Small intestine (tissue), 16 donors: Measurements from ENCODE around the gene CCDC57. TPM values are rescaled to one million over a fixed set of nuclear protein-coding genes. Genes with fewer than 3 reads are reported as not detected.
"Not testable (repeated sequence)": the region's sequence is repeated elsewhere in the genome, so short reads cannot be mapped to it uniquely, and the experiment has no call there.

Experiments used
- DNase-seq, 2 donors: peaks; one replicate each; pipeline versions ENCODE4 v3.0.0 to v3.0.0-alpha.2; 2013
- FAIRE-seq: peaks from 2 replicates; lab custom pipeline; 2012; peaks lifted over from hg19 to GRCh38; lab: Jason Lieb, UNC
- H3K27ac ChIP-seq, 3 donors: one replicate each; pipeline ENCODE4 v1.5.1; 2013; ENCODE audit warnings: low read length in 2 of 3, mild to moderate bottlenecking in 2 of 3, control low read depth in 1 of 3, inconsistent platforms in 1 of 3, low read depth in 1 of 3, moderate library complexity in 1 of 3
- H3K27me3 ChIP-seq, 3 donors: one replicate each; pipeline ENCODE4 v1.6.1; 2013; ENCODE audit warnings: low read length in 3 of 3, inconsistent platforms in 1 of 3; ENCODE audit not compliant: control insufficient read depth in 3 of 3, insufficient read depth in 3 of 3
- H3K36me3 ChIP-seq, 3 donors: one replicate each; pipeline ENCODE4 v1.6.1; 2013; ENCODE audit warnings: low read length in 3 of 3, inconsistent platforms in 1 of 3, low read depth in 1 of 3, mild to moderate bottlenecking in 1 of 3, moderate library complexity in 1 of 3; ENCODE audit not compliant: control insufficient read depth in 3 of 3, insufficient read depth in 2 of 3
- H3K4me1 ChIP-seq, 3 donors: one replicate each; pipeline ENCODE4 v1.6.1; 2013; ENCODE audit warnings: low read length in 2 of 3, inconsistent platforms in 1 of 3, low read depth in 1 of 3, mild to moderate bottlenecking in 1 of 3, moderate library complexity in 1 of 3; ENCODE audit not compliant: control insufficient read depth in 3 of 3, insufficient read depth in 2 of 3
- H3K4me3 ChIP-seq, 3 donors: one replicate each; pipeline ENCODE4 v1.5.1; 2013; ENCODE audit warnings: low read length in 3 of 3, control low read depth in 1 of 3, inconsistent platforms in 1 of 3, low read depth in 1 of 3, mild to moderate bottlenecking in 1 of 3, moderate library complexity in 1 of 3
- H3K9me3 ChIP-seq, 2 donors: one replicate each; pipeline ENCODE4 v1.6.1; 2013; ENCODE audit warnings: low read depth in 1 of 2, low read length in 1 of 2; ENCODE audit not compliant: control insufficient read depth in 2 of 2, insufficient read depth in 1 of 2
- WGBS, 3 donors: extraction: QIAGEN DNeasy Blood & Tissue Kit; methylation state at CpG; one replicate each; pipeline ENCODE4 v1.1.7; 2013; 5-methylcytosine and 5-hydroxymethylcytosine counted together
- long read RNA-seq, 10 donors: transcript quantifications; one replicate each; lab custom pipeline, GENCODE V29; 2026
- polyA plus RNA-seq, 4 donors: library from polyadenylated mRNA; stranded (reverse) in 3 of 4; unstranded in 1 of 4; fragments of 200-250 nt in 3 of 4; fragments of 120-200 nt in 1 of 4; gene quantifications; one replicate each; pipeline versions ENCODE4 v1.2.1 to v1.2.3, GENCODE V29; 2013
- donor health status: healthy with polysubstance abuse.
- donor health status: control.
- donor health status: control.
- donor health status: Bipolar disorder and iron deficiency.
- donor health status: healthy.

Gene CCDC57
- 10 to 100 TPM; 36.7 to 97.3 (median 44.6) TPM for polyA plus RNA-seq
- long read RNA-seq, donor 1, result 0 reads
- long read RNA-seq, donor 2, partial matches to known transcripts, result 0 of 1 reads
- long read RNA-seq, donor 2, other reads (novel, unspliced or antisense), result 0 of 1 reads
- long read RNA-seq, donor 3, partial matches to known transcripts, result 0 of 3 reads
- long read RNA-seq, donor 3, other reads (novel, unspliced or antisense), result 0 of 3 reads
- long read RNA-seq, donor 4, result 0 reads
- long read RNA-seq, donor 5, partial matches to known transcripts, result 0 of 1 reads
- long read RNA-seq, donor 5, other reads (novel, unspliced or antisense), result 0 of 1 reads
- long read RNA-seq, donor 6, partial matches to known transcripts, result 0 of 4 reads
- long read RNA-seq, donor 6, other reads (novel, unspliced or antisense), result 0 of 4 reads
- long read RNA-seq, donor 7, partial matches to known transcripts, result 0 of 2 reads
- long read RNA-seq, donor 7, other reads (novel, unspliced or antisense), result 0 of 2 reads
- long read RNA-seq, donor 8, result 0 reads
- long read RNA-seq, donor 9, partial matches to known transcripts, result 0 of 1 reads
- long read RNA-seq, donor 9, other reads (novel, unspliced or antisense), result 0 of 1 reads
- long read RNA-seq, donor 10, partial matches to known transcripts, result 0 of 4 reads
- long read RNA-seq, donor 10, other reads (novel, unspliced or antisense), result 0 of 4 reads

- H3K27me3 ChIP-seq, result no peaks in the 10 kb centered on the region
Measured at GRCh38 chr17:82212331-82213250, at the start of gene CCDC57. Gene CCDC57 (minus strand): TSS chr17:82212842. CDS start chr17:82201944, 10,898 bp downstream.

GRCh38 chr17:82262344-82262743, 49.7 kb upstream of the CCDC57 start:
- WGBS, 3 donors, result 78 to 85% (median 83%) methylated on average over 4 of the region's 4 CpGs
- FAIRE-seq, result no peak
- DNase-seq, result no peak
- no peak overlapping the region for H3K4me3 ChIP-seq
- H3K9me3 ChIP-seq, result no peaks in the 10 kb centered on the region
- H3K4me1 ChIP-seq, result peaks cover 0 to 17% (median 0%) of the 10 kb centered on the region in 3 donors
- H3K27me3 ChIP-seq, result no peaks in the 10 kb centered on the region
- no peak overlapping the region for H3K27ac ChIP-seq
- H3K36me3 ChIP-seq, result peaks cover 11 to 78% (median 38%) of the 10 kb centered on the region in 3 donors

More at GRCh38 chr17:82212331-82213250, at the start of gene CCDC57:
- Histone ChIP-seq H3K9me3 (no peaks in the 10 kb centered on the region), H3K4me3 (peak within 1 kb of the TSS; percentile 70 to 92 (median 78)), H3K27ac (peak within 1 kb of the TSS; percentile 3 to 81 (median 28)), H3K4me1 (peaks cover 0 to 11% (median 4%) of the 10 kb centered on the region in 3 donors), H3K36me3 (peaks cover 0 to 4% (median 0%) of the 10 kb centered on the region in 3 donors)
- WGBS, 3 donors, result 1% methylated on average over 76 to 116 of the region's 116 CpGs
- FAIRE-seq, result no peak
- peak; percentile 74 to 87 for DNase-seq

- not testable (repeated sequence) for H3K9me3 ChIP-seq, H3K27me3 ChIP-seq, H3K27ac ChIP-seq, H3K4me3 ChIP-seq, DNase-seq, H3K4me1 ChIP-seq, FAIRE-seq
- peaks cover 8 to 80% (median 39%) of the 10 kb centered on the region in 3 donors for H3K36me3 ChIP-seq
- 93 to 97% (median 96%) methylated on average over 8 of the region's 8 CpGs for WGBS, 3 donors
Measured at GRCh38 chr17:82259972-82260961, 47.6 kb upstream of the CCDC57 start.

- FAIRE-seq (no peak), DNase-seq (no peak)
- Histone ChIP-seq H3K4me1 (no peaks in the 10 kb centered on the region), H3K4me3 (no peak overlapping the region), H3K27me3 (no peaks in the 10 kb centered on the region), H3K9me3 (no peaks in the 10 kb centered on the region), H3K36me3 (peaks cover 8 to 74% (median 37%) of the 10 kb centered on the region in 3 donors), H3K27ac (no peak overlapping the region)
- 76 to 83% (median 81%) methylated on average over 5 of the region's 5 CpGs for WGBS, 3 donors
Measured at GRCh38 chr17:82258555-82258954, 45.9 kb upstream of the CCDC57 start.

DNA sequence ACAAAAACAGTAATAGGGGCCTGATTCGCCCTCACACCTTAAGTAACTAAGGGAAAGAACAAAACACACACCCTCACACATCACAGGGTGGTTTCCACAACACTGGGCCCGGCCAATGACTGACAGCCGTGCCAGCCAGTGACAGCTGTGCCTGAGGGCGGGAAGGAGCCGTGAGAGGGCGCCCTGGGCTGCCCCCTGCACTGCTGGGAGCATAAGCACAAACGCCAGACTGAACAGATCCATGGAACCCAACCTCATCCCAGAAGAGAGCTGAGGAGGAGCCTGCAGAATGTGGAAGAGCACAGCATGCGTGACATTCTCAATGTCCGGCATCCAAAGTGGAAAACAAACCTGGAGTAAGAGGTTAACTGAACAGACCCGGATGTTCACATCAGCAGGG, 44.8 kb upstream of the CCDC57 start:
- H3K9me3 ChIP-seq, result no peaks in the 10 kb centered on the region
- FAIRE-seq (no peak), DNase-seq (peak; percentile 51 to 57)
- H3K4me1 ChIP-seq, result no peaks in the 10 kb centered on the region
- H3K36me3 ChIP-seq, result peaks cover 11 to 74% (median 46%) of the 10 kb centered on the region in 3 donors
- 50 to 61% (median 50%) methylated on average over 10 of the region's 10 CpGs for WGBS, 3 donors
- H3K4me3 ChIP-seq, result no peak overlapping the region
- peak overlapping the region in 1 of 3 donors; percentile 21 for H3K27ac ChIP-seq
- no peaks in the 10 kb centered on the region for H3K27me3 ChIP-seq

DNA sequence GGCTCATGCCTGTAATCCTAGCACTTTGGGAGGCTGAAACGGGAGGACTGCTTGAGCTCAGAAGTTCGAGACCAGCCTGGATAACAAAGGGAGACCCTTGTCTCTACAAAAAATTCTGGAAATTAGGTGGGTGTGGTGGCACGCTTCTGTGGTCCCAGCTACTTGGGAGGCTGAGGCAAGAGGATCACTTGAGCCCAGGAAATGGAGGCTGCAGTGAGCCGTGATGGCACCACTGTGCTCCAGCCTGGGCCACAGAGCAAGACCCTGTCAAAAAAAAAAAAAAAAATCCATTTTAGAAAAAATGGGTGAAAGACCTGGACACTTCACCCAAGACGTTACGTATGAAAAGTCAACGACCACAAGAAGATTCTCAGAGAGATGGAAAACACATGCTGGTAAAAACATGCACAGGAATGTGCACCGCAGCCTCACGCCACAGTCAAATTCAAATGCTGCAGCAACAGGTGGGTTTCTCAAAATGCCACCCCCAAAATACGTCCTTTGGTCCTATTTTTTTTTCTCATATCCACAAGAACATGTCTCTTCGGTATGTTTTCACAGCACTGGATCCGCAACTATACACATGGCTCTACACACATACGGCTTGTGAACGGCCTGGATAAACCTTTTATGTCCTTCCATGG, 43.7 kb upstream of the CCDC57 start:
- no peak for DNase-seq
- Histone ChIP-seq H3K27me3 (no peaks in the 10 kb centered on the region), H3K4me1 (no peaks in the 10 kb centered on the region), H3K9me3 (no peaks in the 10 kb centered on the region), H3K27ac (no peak overlapping the region), H3K4me3 (no peak overlapping the region), H3K36me3 (peaks cover 19 to 74% (median 46%) of the 10 kb centered on the region in 3 donors)
- 91 to 94% (median 92%) methylated on average over 14 of the region's 14 CpGs for WGBS, 3 donors
- no peak for FAIRE-seq

DNA sequence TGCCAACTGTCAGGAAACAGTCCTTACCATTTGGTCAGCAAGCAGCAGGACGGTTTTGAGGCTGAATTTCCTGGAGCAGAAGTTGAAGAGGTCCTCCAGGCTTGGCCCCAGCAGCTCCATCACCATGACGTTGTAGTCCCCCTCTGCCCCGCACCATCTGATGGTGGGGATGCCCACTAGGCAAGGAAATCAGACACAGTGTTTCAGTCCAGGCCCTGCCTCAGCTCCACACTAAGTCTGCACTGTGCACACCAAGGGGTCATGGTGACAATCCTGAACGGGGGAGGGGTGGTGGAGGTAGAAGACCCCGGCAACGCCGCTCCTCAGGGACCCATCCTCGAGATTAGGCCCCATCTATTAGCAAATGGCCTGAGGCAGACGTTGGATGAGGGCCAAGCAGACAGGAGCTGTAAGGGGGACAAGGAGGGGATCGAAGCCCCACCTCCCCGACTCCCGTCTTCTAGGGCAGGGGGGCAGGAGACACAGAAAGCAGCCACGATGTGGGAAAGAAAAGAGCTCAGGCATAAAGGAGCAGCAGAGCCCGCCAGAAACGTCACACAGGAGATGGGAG, 42.8 kb upstream of the CCDC57 start:
- H3K4me1 ChIP-seq, result no peaks in the 10 kb centered on the region
- DNase-seq (no peak), FAIRE-seq (no peak)
- no peaks in the 10 kb centered on the region for H3K9me3 ChIP-seq
- H3K4me3 ChIP-seq, result no peak overlapping the region
- H3K36me3 ChIP-seq, result peaks cover 27 to 77% (median 47%) of the 10 kb centered on the region in 3 donors
- H3K27ac ChIP-seq, result no peak overlapping the region
- no peaks in the 10 kb centered on the region for H3K27me3 ChIP-seq
- 88 to 90% (median 88%) methylated on average over 15 of the region's 15 CpGs for WGBS, 3 donors
